GM12892 (cell line): ENCODE measurements around the gene CELA2B.

Source experiments
- POLR2A ChIP-seq: IDR thresholded peaks from 2 replicates; pipeline ENCODE4 v1.6.1; 2011; ENCODE audit warnings: low read depth, low read length, control low read depth
- POLR2AphosphoS5 ChIP-seq: IDR thresholded peaks from 2 replicates; pipeline ENCODE4 v1.6.1; 2011; ENCODE audit warnings: low read depth, low read length, control low read depth
- TAF1 ChIP-seq: IDR thresholded peaks from 2 replicates; pipeline ENCODE4 v1.6.1; 2011; ENCODE audit warnings: low read depth, mild to moderate bottlenecking, control low read depth, low read length, borderline replicate concordance

- TF ChIP-seq POLR2A (no peak), TAF1 (no peak), POLR2AphosphoS5 (no peak)
These were observed 21.6 kb upstream of the CELA2B start for GRCh38 chr1:15454256-15454655.
